ENCODE data around the gene DIS3L2. TPM values are rescaled to one million over a fixed set of nuclear protein-coding genes. Genes with fewer than 3 reads are reported as not detected.
A peak's percentile ranks its signal among the peaks of the same experiment; 100 is the strongest.
"Not testable (repeated sequence)": the region's sequence is repeated elsewhere in the genome, so short reads cannot be mapped to it uniquely, and the experiment has no call there.

Gene DIS3L2
- total RNA-seq, 1 experiment from 2014 or later, result 22.7 TPM

DNA sequence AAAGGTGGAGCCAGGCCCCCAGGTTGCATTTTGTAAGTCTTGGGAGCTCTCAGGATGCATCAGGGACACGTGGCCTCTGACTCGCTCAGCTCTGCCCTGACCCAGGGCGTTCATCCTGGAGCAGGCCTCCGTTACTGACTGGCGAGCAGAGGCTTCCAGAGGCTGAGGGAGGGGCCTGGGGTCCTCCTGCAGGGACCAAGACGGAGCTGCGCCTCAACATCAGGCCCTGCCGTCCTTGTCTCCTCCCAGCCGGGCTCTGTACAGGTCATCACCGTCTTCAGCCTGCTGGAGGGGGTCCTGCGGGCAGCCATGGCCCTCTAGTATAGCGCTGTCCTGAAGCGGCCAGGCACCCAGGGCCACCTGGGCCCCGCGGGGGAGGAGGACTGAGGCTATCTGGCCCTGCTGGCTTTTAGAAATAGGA lies 406.8 kb downstream of the DIS3L2 start:
- Histone ChIP-seq H3K27me3 (ENCODE audit: control insufficient read depth, insufficient read depth, low read length) (no peaks in the 10 kb centered on the region), H3K4me3 (ENCODE audit: insufficient read depth, low read depth, low read length) (no peak overlapping the region), H3K36me3 (replicated peaks; ENCODE audit: control insufficient read depth, insufficient read depth, low read length) (no peaks in the 10 kb centered on the region)
- DNase-seq, result peak; percentile 76

DNA sequence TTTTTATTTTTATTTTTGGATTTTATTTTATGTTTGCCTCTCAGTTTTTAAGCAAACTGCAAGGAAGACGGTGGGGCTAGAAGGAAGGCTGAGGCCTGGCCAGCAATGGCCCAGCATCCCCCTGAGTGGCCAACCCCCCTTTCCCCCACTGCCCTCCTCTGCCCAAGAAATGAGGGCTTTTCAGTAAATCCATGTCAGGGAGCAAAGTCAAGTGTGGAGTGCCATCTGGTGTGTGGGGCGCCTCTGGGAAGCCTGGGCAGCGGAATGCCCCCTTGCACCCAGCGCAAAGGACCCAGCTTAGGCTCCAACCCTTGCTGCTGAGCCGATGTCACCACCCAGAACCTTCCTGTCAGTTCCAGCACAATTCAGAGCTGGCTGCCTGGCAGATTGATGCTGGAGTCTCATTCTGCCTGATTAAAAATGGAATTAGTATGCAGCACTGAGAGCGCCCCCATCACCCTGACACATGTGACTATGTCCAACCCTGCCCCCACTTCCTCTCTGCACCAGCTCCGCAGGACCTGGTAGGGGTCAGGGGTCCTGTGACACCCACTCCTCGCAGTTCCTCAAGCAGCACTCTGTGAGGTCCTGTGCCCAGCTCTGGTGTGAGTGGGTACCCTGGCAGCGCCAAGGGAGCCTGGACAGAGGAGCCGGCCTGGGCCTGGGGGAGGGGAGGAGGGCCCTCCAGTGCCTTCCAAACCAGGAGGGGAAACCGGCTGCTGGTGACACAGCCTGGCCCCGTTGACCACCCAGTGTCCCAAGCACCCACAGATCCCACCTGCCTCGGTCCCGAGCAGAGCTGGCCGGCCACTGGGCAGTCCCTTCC lies 407.8 kb downstream of the DIS3L2 start:
- no peak overlapping the region for H3K4me3 ChIP-seq (ENCODE audit: insufficient read depth, low read depth, low read length)
- no peaks in the 10 kb centered on the region for H3K27me3 ChIP-seq (ENCODE audit: control insufficient read depth, insufficient read depth, low read length)
- peak; percentile 46 for DNase-seq
- no peaks in the 10 kb centered on the region for H3K36me3 ChIP-seq (replicated peaks; ENCODE audit: control insufficient read depth, insufficient read depth, low read length)

DNA sequence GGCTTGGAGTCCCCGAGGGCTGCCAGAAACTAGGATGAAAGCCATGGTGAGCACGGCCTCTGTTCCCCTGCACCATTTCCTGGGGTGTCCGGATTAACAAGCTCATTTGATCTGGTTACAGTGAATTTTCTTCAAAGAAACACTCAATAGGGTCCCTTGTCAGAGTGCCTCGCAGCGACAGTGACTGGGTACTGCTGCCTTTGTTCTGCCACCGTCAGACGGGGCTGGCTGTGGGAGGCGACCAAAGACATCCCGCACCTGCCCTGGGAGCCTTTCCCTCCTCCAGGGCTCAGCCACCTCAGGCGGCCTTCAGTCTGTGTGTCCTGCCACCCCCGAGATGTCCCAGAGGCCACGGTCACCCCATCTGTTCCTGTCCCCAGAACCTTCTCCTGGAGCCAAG lies 408.5 kb downstream of the DIS3L2 start:
- H3K27me3 ChIP-seq (ENCODE audit: control insufficient read depth, insufficient read depth, low read length); DNase-seq; H3K4me3 ChIP-seq (ENCODE audit: insufficient read depth, low read depth, low read length); H3K36me3 ChIP-seq (replicated peaks; ENCODE audit: control insufficient read depth, insufficient read depth, low read length): not testable (repeated sequence)

DNA sequence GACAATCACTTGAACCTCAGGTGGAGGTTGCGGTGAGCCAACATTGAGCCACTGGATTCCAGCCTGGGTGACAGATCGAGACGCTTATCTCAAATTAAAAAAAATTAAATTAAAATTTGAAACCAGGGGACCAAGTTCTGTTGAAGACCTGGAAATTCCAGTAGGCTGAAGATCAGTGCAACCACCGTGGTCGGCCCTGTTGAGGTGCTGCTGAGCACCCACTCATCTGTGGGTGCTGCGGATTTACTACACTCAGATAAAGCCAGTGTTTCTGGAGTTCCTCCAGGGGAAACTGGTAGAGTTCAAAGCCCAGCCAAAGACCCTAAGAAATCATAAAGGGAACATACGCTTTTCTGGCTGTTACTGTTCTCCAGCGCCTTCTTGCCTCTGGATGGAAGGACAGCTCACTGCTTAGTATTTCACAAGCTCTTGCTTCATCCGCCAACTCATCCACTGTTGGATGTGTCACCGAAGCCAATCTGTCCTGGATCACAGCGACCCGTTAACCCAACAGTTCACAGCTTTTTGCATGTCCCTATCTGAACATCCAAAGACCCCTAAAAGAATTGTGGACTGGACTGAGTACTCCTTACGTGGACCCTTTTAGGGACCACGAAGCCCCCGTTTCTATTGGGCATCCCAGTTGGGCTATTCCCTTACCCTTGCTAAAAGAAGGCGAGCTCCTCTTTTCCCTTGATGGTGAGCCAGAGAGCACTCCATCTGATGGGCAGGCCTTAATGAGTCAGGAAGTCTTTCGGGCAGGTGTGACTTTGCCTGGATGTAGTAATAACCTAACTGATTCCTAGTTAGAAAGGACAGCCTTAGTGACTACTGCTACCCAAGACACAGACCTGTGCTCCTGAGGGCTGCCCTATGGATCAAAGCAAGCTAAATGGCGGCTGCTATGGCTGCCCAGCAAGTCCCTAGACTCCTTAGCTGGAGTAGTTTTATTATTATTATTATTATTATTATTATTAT lies 411.0 kb downstream of the DIS3L2 start:
- Histone ChIP-seq H3K4me3 (ENCODE audit: insufficient read depth, low read depth, low read length) (no peak overlapping the region), H3K36me3 (replicated peaks; ENCODE audit: control insufficient read depth, insufficient read depth, low read length) (no peaks in the 10 kb centered on the region), H3K27me3 (ENCODE audit: control insufficient read depth, insufficient read depth, low read length) (no peaks in the 10 kb centered on the region)
- no peak for DNase-seq

DNA sequence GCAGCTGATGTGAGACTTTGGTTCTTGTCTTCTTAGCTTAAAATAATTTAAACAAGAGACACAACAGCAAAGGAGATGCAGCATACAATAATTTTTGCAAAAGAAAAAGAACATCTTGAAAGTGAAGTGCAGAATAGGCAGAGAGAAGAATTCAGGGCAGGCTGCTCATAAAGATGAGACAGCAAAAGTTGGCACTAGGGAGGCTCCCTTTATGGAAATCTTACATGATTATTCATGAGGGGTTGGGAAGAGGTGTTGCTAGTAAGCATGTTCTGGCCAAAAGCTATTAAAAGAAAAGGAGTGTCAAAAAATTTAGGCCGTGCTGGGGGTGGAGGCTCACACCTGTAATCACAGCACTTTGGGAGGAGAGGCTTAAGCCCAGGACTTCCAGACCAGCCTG lies 412.8 kb downstream of the DIS3L2 start:
- no peak for DNase-seq
- H3K36me3 ChIP-seq (replicated peaks; ENCODE audit: control insufficient read depth, insufficient read depth, low read length), result no peaks in the 10 kb centered on the region
- no peaks in the 10 kb centered on the region for H3K27me3 ChIP-seq (ENCODE audit: control insufficient read depth, insufficient read depth, low read length)
- H3K4me3 ChIP-seq (ENCODE audit: insufficient read depth, low read depth, low read length), result no peak overlapping the region

DNA sequence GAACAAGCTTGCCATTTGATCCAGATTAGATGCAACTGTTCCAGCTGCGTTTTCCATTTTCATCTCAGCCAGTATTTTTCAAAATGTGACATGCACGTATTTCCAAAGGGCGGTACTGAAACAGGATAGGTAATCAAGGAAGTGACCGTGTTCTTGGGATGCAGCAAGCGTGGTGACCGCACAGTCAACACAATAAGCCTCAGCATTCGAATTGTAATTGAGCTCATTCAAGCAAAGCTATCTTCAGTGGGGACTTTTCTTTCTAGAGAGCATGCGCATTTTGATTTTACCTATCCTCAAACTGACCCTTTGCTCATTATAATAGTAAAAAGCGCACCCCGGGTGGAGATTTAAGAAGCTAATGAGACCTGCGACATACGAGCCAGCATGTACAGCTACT lies 413.7 kb downstream of the DIS3L2 start:
- Histone ChIP-seq H3K4me3 (ENCODE audit: insufficient read depth, low read depth, low read length) (no peak overlapping the region), H3K36me3 (replicated peaks; ENCODE audit: control insufficient read depth, insufficient read depth, low read length) (no peaks in the 10 kb centered on the region), H3K27me3 (ENCODE audit: control insufficient read depth, insufficient read depth, low read length) (no peaks in the 10 kb centered on the region)
- peak; percentile 59 for DNase-seq

DNA sequence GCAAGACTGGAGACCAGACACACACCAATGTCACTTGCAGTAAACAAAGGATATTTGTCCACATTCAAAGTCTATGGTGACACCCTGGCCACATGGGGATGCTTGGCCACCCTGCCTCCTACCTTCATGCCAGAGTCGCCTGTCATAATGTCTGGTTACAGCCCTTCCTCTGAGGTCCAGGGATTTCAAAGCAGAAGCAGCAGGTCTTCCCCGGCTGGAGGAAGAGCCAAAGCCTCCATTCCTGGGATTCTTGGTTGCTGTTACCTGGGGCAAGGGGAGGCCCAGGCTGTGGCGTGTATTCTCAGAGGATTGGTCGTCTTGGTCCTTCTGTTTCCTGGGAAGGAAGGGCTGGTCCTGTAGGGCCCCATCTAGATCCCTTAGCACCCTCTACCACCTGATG lies 414.7 kb downstream of the DIS3L2 start:
- Histone ChIP-seq H3K4me3 (ENCODE audit: insufficient read depth, low read depth, low read length) (no peak overlapping the region), H3K36me3 (replicated peaks; ENCODE audit: control insufficient read depth, insufficient read depth, low read length) (no peaks in the 10 kb centered on the region), H3K27me3 (ENCODE audit: control insufficient read depth, insufficient read depth, low read length) (no peaks in the 10 kb centered on the region)
- peak; percentile 40 for DNase-seq

DNA sequence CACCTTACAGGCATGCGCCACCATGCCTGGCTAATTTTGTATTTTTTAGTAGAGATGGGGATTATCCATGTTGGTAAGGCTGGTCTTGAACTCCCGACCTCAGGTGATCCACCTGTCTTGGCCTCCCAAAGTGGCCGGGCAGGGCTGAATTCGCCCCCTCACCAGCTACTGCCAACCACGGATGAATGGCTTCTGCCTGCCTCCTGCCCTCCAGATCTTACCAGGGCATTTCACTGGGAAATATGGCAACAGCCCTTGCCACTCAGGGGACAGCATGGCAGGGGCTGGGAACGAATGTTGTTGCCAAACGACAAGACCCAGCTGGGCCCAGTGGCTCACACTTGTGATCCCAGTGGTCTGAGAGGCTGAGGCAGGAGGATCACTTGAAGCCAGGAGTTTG lies 415.2 kb downstream of the DIS3L2 start:
- Histone ChIP-seq H3K27me3 (ENCODE audit: control insufficient read depth, insufficient read depth, low read length) (no peaks in the 10 kb centered on the region; the same call in 1 of the 2 replicates), H3K36me3 (replicated peaks; ENCODE audit: control insufficient read depth, insufficient read depth, low read length) (no peaks in the 10 kb centered on the region), H3K4me3 (ENCODE audit: insufficient read depth, low read depth, low read length) (no peak overlapping the region)
- DNase-seq, result peak; percentile 17

DNA sequence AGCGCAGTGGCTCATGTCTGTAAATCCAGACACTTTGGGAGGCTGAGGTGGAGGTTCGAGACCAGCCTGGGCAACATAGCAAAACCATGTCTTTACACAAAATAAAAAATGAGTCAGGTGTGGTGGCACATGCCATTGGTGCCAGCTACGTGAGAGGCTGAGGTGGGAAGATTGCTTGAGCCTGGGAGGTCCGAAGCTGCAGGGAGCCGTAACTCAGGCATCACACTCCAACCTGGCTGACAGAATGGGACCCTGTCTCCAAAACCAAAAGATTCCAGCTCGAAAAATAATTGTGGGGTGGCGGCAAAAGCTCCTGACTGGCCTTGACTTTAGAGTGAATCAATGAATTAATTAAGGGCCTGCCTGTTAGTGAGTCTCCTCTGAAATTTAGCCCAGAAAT lies 415.8 kb downstream of the DIS3L2 start:
- DNase-seq, result no peak
- H3K27me3 ChIP-seq (ENCODE audit: control insufficient read depth, insufficient read depth, low read length), result no peaks in the 10 kb centered on the region; the same call in 1 of the 2 replicates
- no peaks in the 10 kb centered on the region for H3K36me3 ChIP-seq (replicated peaks; ENCODE audit: control insufficient read depth, insufficient read depth, low read length)
- no peak overlapping the region for H3K4me3 ChIP-seq (ENCODE audit: insufficient read depth, low read depth, low read length)

DNA sequence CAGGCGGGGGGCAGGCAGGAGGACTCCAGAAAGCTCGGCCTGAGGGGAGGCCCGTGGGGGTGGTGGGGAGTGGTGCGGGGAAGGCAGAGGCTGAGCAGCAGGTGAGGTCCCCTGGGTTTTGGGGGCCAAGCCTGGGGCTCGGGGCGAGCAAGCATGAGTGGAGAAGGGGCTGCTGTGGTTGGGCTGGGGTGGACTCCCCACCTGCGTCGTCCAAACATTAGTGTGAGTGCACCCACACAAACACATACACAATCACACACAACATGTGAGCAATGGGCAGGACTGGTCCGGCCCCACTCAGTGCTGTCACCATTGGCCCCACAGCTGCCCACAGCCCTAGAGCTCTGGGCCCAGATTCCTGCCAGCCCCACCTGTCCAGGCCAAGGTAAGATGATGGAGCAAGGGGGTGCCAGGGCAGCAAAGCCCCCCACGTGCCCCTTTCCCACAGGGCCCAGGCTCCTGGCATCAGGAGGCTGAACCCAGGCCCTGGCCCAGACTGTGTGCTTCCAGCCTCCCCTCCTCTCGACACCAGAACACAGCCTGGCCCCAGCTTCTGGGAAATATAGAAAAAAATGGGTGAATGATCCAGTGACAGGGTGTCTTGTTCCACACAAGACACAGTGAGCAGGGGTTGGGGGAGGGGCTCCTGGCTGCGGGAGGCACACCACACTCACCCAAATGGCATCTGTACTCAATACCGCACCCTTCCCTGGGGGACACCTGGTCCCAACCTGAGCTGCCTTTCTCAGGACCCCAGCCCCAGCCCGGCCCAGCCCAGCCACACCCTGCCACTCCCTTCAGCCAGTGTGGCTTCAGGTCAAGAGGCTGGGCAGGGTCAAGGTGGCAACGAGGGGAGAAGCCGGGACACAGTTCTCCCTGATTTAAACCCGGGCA lies 416.6 kb downstream of the DIS3L2 start:
- H3K27me3 ChIP-seq (ENCODE audit: control insufficient read depth, insufficient read depth, low read length), result peaks cover 1% of the 10 kb centered on the region; the same call in 1 of the 2 replicates
- no peaks in the 10 kb centered on the region for H3K36me3 ChIP-seq (replicated peaks; ENCODE audit: control insufficient read depth, insufficient read depth, low read length)
- H3K4me3 ChIP-seq (ENCODE audit: insufficient read depth, low read depth, low read length), result no peak overlapping the region
- peak; percentile 46 for DNase-seq

DNA sequence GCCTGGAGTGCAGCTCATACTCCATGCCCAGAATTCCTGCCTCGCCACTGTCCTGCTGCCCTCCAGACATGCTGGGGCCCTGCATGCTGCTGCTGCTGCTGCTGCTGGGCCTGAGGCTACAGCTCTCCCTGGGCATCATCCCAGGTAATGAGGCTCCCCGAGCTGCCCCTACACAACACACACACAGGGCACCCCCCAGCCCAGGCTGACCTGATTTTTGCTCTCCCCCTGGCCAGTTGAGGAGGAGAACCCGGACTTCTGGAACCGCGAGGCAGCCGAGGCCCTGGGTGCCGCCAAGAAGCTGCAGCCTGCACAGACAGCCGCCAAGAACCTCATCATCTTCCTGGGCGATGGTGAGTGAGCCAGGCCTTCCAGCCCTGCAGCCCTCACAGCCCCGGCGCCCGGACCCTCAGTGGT lies 417.2 kb downstream of the DIS3L2 start, which contains the start of gene ALPP:
ALPP (plus strand) TSS at position 17 of the 417 bp plus-strand sequence; CDS start at position 69, 52 bp downstream.
- H3K4me3 ChIP-seq (ENCODE audit: insufficient read depth, low read depth, low read length), result not testable (repeated sequence)

DNA sequence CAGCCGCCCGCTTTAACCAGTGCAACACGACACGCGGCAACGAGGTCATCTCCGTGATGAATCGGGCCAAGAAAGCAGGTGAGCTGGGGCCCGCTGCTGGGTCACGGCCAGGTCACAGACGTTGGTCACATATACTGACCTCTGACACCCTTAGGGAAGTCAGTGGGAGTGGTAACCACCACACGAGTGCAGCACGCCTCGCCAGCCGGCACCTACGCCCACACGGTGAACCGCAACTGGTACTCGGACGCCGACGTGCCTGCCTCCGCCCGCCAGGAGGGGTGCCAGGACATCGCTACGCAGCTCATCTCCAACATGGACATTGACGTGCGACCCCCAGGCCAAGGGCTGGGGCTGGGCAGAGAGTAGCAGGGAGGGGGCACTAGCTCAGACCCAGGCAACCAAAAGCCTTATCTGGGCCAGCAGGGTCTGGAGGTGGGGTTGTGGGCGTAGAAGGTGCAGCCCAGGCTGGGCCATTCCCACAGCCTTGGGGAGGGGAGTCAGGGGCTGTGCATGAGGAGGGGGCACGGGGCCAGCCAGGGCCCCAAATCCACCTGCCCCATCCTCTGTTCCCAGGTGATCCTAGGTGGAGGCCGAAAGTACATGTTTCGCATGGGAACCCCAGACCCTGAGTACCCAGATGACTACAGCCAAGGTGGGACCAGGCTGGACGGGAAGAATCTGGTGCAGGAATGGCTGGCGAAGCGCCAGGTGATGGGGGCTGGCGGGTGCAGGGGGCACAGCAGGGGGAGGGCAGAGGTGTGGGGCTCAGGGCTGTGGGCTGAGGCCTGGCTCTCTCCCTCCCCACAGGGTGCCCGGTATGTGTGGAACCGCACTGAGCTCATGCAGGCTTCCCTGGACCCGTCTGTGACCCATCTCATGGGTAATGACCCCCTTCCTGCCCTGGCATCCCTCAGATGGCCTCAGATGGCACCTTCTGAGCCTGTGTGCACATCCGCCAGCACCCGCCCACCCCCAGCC lies 418.4 kb downstream of the DIS3L2 start:
- peak; percentile 57 for DNase-seq
- peaks cover 11% of the 10 kb centered on the region for H3K27me3 ChIP-seq (ENCODE audit: control insufficient read depth, insufficient read depth, low read length)
- not testable (repeated sequence) for H3K4me3 ChIP-seq (ENCODE audit: insufficient read depth, low read depth, low read length); H3K36me3 ChIP-seq (replicated peaks; ENCODE audit: control insufficient read depth, insufficient read depth, low read length)

More for the DNA sequence above, 417.2 kb downstream of the DIS3L2 start, which contains the start of gene ALPP:
- H3K36me3 ChIP-seq (replicated peaks; ENCODE audit: control insufficient read depth, insufficient read depth, low read length); H3K27me3 ChIP-seq (ENCODE audit: control insufficient read depth, insufficient read depth, low read length): not testable (repeated sequence)
- peak; percentile 46 for DNase-seq

Data from H7 (cell line).